Measurements from ENCODE around the gene GABRA4. TPM values are rescaled to one million over a fixed set of nuclear protein-coding genes. Genes with fewer than 3 reads are reported as not detected.

The GABRA4 gene
- total RNA-seq, 1 donor from 2014 or later = not detected

- ChIA-PET POLR2A (no interaction called here), CTCF (no interaction called here)
- no peak for DNase-seq
- H3K4me3 Mint-ChIP-seq = no peak overlapping the region
- H3K27me3 Mint-ChIP-seq = peaks cover 34% of the 10 kb centered on the region
- peaks cover 7% of the 10 kb centered on the region for H3K4me1 Mint-ChIP-seq
- intact Hi-C loops (cut with micrococcal nuclease) = no loop called here
- no peaks in the 10 kb centered on the region for H3K36me3 Mint-ChIP-seq (ENCODE audit: low read depth)
- H3K9me3 Mint-ChIP-seq = no peaks in the 10 kb centered on the region
- TF ChIP-seq CTCF (IDR thresholded peaks at IDR 0.05) = no peak
- H3K27ac Mint-ChIP-seq = no peak overlapping the region
- ATAC-seq (ENCODE audit: low read depth) = no peak
These were observed 625 bp upstream of the GABRA4 start for GRCh38 chr4:46994007-46994405.

- DNase-seq = no peak
- TF ChIP-seq CTCF (IDR thresholded peaks at IDR 0.05) = no peak
- Mint-ChIP-seq H3K27ac (no peak overlapping the region), H3K9me3 (no peaks in the 10 kb centered on the region), H3K4me3 (no peak overlapping the region), H3K27me3 (peaks cover 30% of the 10 kb centered on the region), H3K4me1 (peaks cover 7% of the 10 kb centered on the region), H3K36me3 (ENCODE audit: low read depth) (no peaks in the 10 kb centered on the region)
- intact Hi-C loops (cut with micrococcal nuclease) = no loop called here
- ChIA-PET POLR2A (interaction anchor here (0.6 kb wide), 1 partner anchor 446 kb away, joined by 3 read pairs; no protein-coding TSS in a partner anchor), CTCF (no interaction called here)
- ATAC-seq (ENCODE audit: low read depth) = no peak
These were observed 1.0 kb downstream of the GABRA4 start for GRCh38 chr4:46992338-46992737.

GRCh38 chr4:46986922-46987638, 6.3 kb downstream of the GABRA4 start:
- Mint-ChIP-seq H3K27ac (no peak overlapping the region), H3K4me3 (no peak overlapping the region), H3K4me1 (no peaks in the 10 kb centered on the region), H3K36me3 (ENCODE audit: low read depth) (no peaks in the 10 kb centered on the region), H3K27me3 (peaks cover 4% of the 10 kb centered on the region), H3K9me3 (no peaks in the 10 kb centered on the region)
- TF ChIP-seq CTCF (IDR thresholded peaks at IDR 0.05) = no peak
- intact Hi-C loops (cut with micrococcal nuclease) = no loop called here
- ATAC-seq (ENCODE audit: low read depth) (no peak), DNase-seq (no peak)
- CTCF ChIA-PET = no interaction called here
- POLR2A ChIA-PET = no interaction called here

GRCh38 chr4:46984781-46985180, 8.6 kb downstream of the GABRA4 start:
- Mint-ChIP-seq H3K4me3 (no peak overlapping the region), H3K9me3 (no peaks in the 10 kb centered on the region), H3K4me1 (no peaks in the 10 kb centered on the region), H3K27ac (no peak overlapping the region), H3K36me3 (ENCODE audit: low read depth) (no peaks in the 10 kb centered on the region), H3K27me3 (peaks cover 2% of the 10 kb centered on the region)
- intact Hi-C loops (cut with micrococcal nuclease) = no loop called here
- no peak for DNase-seq
- POLR2A ChIA-PET = no interaction called here
- TF ChIP-seq CTCF (IDR thresholded peaks at IDR 0.05) = no peak
- CTCF ChIA-PET = no interaction called here
- ATAC-seq (ENCODE audit: low read depth) = no peak

- POLR2A ChIA-PET = no interaction called here
- H3K27ac Mint-ChIP-seq = no peak overlapping the region
- ATAC-seq (ENCODE audit: low read depth) = no peak
- DNase-seq = no peak
- H3K4me3 Mint-ChIP-seq = no peak overlapping the region
- H3K36me3 Mint-ChIP-seq (ENCODE audit: low read depth) = no peaks in the 10 kb centered on the region
- no peaks in the 10 kb centered on the region for H3K9me3 Mint-ChIP-seq
- CTCF ChIA-PET = no interaction called here
- H3K27me3 Mint-ChIP-seq = no peaks in the 10 kb centered on the region
- no peak for TF ChIP-seq CTCF (IDR thresholded peaks at IDR 0.05)
- intact Hi-C loops (cut with micrococcal nuclease) = no loop called here
- H3K4me1 Mint-ChIP-seq = peaks cover 2% of the 10 kb centered on the region
These were observed 12.5 kb downstream of the GABRA4 start for GRCh38 chr4:46980851-46981250.
